Bronchial epithelial cell (primary cell): ENCODE data around the gene CDK17. TPM values are rescaled to one million over a fixed set of nuclear protein-coding genes. Genes with fewer than 3 reads are reported as not detected.
A peak's percentile ranks its signal among the peaks of the same experiment; 100 is the strongest.

Source experiments
- DNase-seq: peaks from one replicate; pipeline ENCODE4 v3.0.0-alpha.2; 2010; ENCODE audit warnings: low read depth
- FAIRE-seq: peaks from 2 replicates; lab custom pipeline; 2011; peaks lifted over from hg19 to GRCh38; lab: Jason Lieb, UNC
- H3K27me3 ChIP-seq: 2 replicates; pipeline ENCODE4 v1.5.1; 2011; ENCODE audit warnings: low read length; ENCODE audit not compliant: control insufficient read depth, insufficient read depth
- H3K36me3 ChIP-seq: 2 replicates; pipeline ENCODE4 v1.5.1; 2011; ENCODE audit warnings: low read length; ENCODE audit not compliant: control insufficient read depth, insufficient read depth
- H3K4me3 ChIP-seq: 2 replicates; pipeline ENCODE4 v1.5.1; 2011; ENCODE audit warnings: mild to moderate bottlenecking, low read depth, low read length, control low read depth
- CTCF ChIP-seq: IDR thresholded peaks from 2 replicates; pipeline ENCODE4 v1.5.1; 2011; ENCODE audit warnings: mild to moderate bottlenecking, moderate library complexity, low read length, control low read depth, inconsistent platforms; ENCODE audit not compliant: insufficient read depth, severe bottlenecking
- total RNA-seq: library from RNA; depleted of rRNA; stranded (reverse); fragments of >200 nt; gene quantifications from 2 replicates; pipeline ENCODE4 v1.2.1, GENCODE V29; 2014

The CDK17 gene
- total RNA-seq, 1 donor from 2014 or later = 34.5 TPM

GRCh38 chr12:96241431-96241830, 158.8 kb downstream of the CDK17 start:
- FAIRE-seq = no peak
- no peak for DNase-seq
- TF ChIP-seq CTCF = no peak
- Histone ChIP-seq H3K4me3 (no peak overlapping the region), H3K27me3 (no peaks in the 10 kb centered on the region), H3K36me3 (peaks cover 7% of the 10 kb centered on the region)

- FAIRE-seq (no peak), DNase-seq (no peak)
- TF ChIP-seq CTCF = no peak
- peaks cover 10% of the 10 kb centered on the region for H3K36me3 ChIP-seq
- no peaks in the 10 kb centered on the region for H3K27me3 ChIP-seq
- H3K4me3 ChIP-seq = no peak overlapping the region
Measured at GRCh38 chr12:96240656-96241055, 159.6 kb downstream of the CDK17 start.

GRCh38 chr12:96239711-96240635, 160.3 kb downstream of the CDK17 start:
- H3K27me3 ChIP-seq = no peaks in the 10 kb centered on the region
- TF ChIP-seq CTCF = no peak
- no peak for FAIRE-seq
- H3K4me3 ChIP-seq = no peak overlapping the region
- DNase-seq = no peak
- H3K36me3 ChIP-seq = peaks cover 11% of the 10 kb centered on the region

GRCh38 chr12:96238336-96239047, 161.7 kb downstream of the CDK17 start:
- no peak overlapping the region for H3K4me3 ChIP-seq
- DNase-seq = no peak
- no peak for TF ChIP-seq CTCF
- no peaks in the 10 kb centered on the region for H3K27me3 ChIP-seq
- no peak for FAIRE-seq
- peaks cover 8% of the 10 kb centered on the region for H3K36me3 ChIP-seq

- DNase-seq = peak; percentile 87
- no peak overlapping the region for H3K4me3 ChIP-seq
Measured at GRCh38 chr12:96237465-96238077, 162.7 kb downstream of the CDK17 start.

More at GRCh38 chr12:96237465-96238077, 162.7 kb downstream of the CDK17 start:
- no peak for FAIRE-seq
- H3K27me3 ChIP-seq = no peaks in the 10 kb centered on the region
- peaks cover 8% of the 10 kb centered on the region for H3K36me3 ChIP-seq
- TF ChIP-seq CTCF = no peak
